Stimulated activated naive CD4-positive, alpha-beta T cell (primary cell): ENCODE results near the gene NPAS2.

ENCODE experiments used
- DNase-seq, 6 experiments: peaks; one replicate each; lab custom pipeline; 2025; lab: John Stamatoyannopoulos, UW

Gene NPAS2, protein sequence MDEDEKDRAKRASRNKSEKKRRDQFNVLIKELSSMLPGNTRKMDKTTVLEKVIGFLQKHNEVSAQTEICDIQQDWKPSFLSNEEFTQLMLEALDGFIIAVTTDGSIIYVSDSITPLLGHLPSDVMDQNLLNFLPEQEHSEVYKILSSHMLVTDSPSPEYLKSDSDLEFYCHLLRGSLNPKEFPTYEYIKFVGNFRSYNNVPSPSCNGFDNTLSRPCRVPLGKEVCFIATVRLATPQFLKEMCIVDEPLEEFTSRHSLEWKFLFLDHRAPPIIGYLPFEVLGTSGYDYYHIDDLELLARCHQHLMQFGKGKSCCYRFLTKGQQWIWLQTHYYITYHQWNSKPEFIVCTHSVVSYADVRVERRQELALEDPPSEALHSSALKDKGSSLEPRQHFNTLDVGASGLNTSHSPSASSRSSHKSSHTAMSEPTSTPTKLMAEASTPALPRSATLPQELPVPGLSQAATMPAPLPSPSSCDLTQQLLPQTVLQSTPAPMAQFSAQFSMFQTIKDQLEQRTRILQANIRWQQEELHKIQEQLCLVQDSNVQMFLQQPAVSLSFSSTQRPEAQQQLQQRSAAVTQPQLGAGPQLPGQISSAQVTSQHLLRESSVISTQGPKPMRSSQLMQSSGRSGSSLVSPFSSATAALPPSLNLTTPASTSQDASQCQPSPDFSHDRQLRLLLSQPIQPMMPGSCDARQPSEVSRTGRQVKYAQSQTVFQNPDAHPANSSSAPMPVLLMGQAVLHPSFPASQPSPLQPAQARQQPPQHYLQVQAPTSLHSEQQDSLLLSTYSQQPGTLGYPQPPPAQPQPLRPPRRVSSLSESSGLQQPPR

DNA sequence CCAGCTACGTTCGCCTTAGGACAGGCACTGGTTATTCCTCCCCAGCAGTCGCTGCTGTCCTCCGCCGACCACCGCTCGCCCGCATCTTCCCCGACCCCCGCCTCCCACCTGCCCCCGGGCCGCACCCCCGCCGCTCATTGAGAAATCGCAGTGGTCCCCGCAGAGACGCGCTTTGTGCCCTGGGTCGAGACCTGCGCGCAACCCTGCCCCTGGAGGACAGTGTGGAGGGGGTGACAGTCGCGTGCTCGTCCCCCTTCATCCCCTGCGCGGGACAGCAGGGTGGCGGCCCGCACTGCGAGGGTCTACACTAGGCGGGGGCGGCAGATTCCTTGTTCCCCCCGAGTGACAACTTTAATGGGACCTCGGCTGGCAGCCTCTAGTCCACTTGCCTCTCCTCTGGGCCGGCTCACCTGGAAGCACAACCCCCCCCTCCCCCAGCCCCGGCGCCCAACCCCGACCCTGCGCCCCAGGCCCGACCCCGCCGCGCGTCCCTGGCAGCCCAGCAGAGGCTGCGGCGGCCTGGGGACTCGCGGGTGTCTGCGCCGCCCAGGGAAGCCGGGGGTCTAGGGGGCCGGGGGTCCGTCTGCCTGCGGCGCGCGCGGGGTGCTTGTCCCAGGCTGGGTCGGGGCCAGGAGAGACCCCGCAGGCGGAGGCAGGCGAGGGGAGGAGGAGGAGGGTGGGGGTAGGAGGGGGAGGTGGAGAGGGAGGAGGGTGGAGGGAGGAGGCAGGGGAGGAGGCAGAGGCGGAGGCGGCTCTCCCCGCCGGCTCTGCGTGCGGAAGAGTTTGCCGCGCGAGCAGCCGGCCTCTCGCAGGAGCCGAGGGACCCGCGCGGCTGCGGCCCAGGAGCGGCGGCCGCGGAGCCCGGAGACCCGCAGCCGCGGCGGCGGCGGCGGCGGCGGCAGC lies at the start of gene NPAS2:
TSS of gene NPAS2 (plus strand) at position 770 of the 903 bp plus-strand sequence. CDS start 84,616 bp downstream, outside the sequence.
- peak in 4 of 6 experiments; percentile 7 to 43 (median 24) for DNase-seq

DNA sequence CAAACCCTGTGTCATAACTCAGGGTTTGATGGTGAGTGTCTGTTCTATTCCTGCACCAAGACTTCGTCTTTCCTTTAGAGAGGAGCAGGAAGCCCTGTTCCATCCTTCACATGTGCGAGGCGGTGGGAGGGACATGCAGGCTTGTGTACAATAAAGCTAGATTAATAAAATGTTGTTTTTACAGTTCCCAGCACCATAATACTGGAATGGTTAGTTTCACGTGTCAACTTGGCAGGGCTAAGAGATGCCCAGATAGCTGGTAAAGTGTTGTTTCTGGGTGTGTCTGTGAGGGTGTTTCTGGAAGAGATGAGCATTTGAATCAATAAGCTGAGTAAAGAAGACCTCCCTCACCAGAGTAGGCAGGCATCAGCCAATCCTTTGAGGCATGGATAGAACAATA lies 48.8 kb upstream of the NPAS2 start:
- DNase-seq, result no peak

DNA sequence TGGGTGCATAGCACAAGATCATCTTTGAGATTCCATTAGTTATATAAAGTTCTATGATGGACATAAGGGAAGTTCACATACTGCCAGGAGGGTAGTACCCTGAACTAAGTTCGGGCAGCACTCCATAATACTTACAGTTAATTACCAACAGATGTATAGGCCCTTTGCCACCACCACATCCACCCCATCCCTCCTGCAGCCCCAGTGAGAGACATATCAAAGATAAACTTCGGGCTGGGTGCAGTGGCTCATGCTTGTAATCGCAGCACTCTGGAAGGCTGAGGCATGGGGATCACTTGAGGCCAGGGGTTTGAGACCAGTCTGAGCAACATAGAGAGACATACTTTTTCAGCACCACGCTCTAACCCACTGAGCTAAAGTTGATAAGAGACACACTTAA lies 46.4 kb upstream of the NPAS2 start:
- DNase-seq, result no peak

DNA sequence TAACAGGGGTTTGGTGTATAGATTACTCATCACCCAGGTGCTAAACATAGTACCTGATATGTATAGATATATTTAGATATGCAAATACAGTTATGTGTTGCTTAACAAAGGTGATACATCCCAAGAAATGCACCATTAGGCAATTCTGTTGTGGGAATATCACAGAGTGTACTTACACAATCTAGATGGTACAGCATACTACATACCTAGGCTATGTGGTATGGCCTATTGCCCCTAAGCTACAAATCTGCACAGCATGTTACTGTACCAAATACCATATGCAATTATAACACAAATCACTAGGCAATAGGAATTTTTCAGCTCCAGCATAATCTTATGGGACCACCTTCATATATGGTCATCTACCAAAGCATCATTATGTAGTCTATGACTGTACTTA lies 43.5 kb upstream of the NPAS2 start:
- no peak for DNase-seq

DNA sequence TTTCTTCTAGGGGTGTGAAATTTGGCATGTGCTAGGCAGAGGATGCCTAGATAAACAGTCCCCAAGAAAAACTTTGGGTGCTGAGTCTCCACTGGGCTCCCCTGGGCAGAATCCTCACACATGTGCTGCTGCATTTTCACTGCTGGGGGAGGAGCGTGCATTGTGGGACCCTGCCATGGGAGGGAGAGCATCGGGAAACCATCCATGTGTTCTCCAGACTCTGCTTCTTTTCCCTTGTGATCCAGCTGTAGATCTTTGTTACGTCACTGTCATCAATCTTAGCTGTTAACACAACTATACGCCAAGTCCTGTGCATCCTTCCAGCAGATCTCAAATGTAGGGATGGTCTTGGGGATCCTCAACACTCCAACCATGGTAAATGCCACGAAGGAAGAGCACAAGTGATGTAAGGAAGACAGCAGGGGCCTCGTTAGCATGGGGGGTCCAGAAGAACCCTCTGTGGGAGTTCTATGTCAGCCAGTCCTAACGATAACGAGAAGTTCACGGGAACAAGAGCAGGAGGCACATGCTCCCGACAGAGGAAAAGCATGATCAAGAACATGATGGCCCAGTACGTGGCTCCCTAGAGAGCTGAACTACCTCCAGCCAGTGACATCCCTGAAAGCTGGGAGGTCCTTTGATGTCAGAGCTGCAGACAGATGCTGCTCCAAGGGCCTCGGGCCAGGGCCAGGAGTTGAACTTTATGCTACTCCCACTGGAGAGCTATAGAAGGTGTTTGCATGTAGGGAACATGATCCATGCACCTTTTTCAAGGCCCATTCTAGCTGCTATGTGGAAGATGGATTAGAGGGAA lies 41.1 kb upstream of the NPAS2 start:
- DNase-seq, result no peak

DNA sequence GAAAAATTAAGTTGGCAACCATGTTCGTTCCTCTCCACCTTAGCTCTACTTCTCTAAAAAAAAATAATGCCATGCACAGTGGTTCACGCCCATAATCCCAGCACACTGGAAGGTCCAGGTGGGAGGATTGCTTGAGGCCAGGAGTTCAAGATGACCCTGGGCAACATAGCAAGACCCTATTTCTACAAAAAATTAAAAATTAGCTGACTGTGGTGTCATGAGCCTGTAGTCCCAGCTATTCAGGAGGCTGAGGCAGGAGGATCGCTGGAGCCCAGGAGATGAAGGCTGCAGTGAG lies 40.1 kb upstream of the NPAS2 start:
- no peak for DNase-seq

DNA sequence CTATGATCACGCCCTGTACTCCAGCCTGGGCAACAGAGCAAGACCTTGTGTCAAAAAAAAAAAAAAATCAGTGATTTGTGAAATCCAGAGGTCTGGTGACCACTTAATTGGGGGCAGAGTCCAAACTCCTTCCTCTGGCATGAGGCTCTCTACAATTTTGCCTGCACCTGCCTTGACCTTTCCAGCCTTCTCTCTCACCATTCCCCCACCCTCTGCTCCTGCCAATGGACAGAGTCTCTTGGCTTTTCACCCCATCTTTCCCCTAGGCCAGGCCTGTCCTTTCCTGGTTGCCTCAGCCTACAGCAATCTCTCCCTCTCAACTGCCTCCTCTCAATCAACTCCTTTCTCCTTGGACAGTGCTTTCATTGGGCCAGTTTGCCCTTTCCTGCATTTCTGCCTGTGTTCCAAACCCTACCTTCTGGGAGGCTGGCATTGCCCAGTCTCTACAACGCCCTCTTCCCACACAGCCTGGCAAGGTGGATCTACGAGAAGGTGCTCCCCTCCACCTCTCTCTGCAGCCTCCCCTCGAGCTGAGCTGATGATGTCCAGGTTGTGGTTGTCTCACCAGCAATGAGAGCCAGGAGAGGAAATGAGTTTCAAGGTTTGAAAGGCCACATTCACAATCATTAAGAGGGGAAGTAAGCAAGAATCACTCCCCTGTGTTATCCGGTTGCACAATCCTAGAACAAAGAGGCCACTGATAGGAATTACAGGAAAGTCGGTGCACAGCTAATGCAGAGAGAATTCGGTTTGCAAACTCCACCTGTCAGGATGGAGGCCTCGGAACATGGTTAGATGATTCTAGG lies 39.5 kb upstream of the NPAS2 start:
- DNase-seq, result no peak

DNA sequence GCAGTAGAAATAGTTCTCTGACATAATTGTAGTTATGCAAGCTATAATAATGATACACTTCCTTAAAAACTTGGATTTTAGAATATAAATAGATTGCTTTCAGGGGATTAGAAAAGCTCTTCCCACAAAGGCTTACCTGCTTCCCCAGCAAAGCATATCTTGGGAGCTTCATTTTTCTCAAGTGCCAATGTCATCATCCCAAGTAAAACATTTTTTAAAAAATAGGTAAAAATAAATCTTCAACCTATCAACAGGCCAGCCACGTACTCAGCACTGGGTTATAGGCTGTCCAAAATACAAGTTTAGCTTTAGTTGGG lies 39.0 kb upstream of the NPAS2 start:
- DNase-seq, result no peak

DNA sequence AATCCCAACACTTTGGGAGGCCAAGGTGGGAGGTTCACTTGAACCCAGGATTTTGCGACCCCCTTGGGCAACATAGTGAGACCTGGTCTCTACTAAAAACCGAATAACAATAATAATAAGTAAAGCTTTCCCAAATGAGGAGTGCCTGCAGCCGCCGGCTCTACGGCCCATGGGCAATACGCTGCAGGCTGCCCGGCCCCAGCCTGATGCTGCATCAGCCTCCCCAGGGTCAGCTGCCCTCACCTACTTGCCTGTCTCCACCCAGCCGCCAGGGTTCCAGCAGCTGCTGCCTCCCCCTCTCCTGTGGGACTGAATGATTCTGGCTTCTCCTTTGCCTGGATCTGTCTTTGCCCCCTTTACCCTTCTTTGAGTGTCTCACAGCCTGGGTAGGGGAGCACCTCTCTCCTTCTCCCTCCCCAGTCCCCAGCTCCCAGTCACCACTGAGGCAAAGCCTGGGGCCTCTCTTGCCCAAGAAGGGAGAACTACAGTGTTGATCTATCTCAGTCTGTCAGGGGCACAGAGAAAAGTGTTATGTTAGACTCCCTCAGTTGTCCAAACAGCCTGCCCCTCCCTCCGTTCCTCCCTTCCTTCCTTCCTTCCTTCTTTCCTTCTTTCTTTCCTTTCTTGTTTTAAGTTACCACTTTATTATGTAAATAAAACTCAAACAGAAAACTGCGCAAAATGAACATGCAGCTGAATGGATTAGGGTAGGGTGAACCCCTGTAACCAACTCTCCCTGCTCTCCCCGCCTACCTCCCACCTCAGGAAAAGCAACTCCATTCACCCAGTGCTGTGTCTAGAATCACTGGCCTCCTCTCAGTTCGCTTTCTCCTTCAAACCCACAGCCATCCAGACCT lies 38.2 kb upstream of the NPAS2 start:
- DNase-seq, result no peak

DNA sequence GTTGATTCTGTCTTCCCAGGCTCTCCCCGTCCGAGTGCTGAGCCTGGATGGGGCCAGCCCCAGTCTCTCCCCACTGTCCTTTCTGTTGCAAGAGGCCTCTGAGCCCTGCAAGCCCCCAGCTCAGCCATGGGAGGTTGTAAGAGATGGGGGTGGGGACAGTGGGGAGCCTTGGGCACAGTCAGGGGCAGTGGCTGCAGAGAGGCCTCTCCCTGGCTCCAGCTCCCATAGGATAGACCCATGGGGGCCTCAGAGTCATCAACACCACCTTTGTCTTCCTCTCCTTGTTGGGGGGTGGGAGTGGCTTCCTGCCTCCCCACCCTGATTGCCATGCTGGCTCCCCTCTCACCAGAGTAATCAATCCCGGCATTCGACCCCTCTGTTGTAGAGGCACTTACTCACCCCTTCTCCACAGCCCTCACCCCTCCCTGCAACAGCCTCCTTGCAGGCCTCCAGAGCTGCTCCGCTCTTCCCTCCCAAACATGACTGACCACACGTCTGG lies 37.5 kb upstream of the NPAS2 start:
- DNase-seq, result no peak

DNA sequence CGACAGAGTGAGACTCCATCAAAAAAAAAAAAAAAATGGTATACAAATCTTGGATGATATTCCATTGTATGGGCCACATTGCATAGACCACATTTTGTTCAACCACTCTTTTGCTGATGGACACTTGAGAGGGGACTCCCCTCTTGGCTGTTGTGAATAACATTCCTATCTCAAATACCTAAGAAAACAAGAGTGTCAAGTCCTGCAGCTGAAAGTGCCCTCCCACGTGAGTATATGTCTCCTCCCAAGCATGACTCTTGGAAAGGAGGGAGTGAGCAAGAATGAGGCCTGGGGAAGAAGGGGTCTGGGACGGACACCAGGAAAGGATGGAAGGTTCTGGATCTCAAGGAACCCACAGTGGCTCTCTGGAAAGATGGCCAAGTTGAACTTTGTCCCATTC lies 36.0 kb upstream of the NPAS2 start:
- no peak for DNase-seq

DNA sequence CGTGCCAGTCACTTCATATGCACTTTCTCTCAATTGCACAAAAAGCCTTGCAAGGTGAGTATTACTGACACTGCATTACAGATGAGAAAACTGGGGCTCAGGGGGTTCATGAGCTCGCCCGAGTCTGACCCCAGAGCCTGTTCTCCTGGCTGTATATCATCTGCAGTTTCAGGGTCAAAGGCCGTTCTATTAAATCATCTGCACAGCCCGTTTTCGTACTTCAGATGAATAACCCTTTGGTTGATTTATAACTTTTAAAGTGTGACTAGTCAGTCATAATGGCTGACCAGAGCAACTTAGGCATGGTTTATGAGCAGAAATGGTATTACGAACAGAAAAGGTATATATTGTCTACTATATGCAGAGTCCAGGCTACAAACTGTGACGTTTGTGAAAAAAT lies 35.3 kb upstream of the NPAS2 start:
- DNase-seq, result no peak

DNA sequence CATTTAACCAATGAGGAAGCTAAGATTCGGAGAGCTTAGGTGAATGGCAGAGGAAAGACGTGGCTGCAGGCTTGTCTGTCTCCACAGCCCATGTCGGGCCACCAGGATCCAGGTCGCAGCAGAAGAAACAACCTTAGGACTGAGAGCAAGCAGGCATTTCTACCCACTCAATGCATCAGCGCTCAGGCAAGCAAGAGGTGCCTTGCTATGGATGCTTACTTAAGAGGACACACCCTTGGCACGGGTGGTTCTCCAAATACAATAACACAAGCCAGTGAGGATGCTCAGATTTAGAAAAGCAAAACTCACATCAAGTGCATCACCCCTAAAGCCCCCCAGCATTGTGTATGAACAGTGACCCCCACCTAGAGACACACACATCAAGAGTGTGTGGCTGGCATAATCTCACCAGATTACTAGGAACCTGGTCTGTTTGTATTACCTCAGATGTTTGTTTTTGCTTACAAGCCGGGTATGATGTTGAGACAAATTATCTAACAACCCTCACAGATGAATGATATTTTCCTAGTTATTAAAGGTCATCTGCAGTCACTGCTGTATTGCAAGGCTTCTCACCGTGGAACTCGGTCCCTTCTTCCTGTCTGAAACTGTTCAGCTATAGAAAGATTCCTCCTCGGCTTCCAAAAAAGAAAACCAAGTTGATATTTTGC lies 34.2 kb upstream of the NPAS2 start:
- no peak for DNase-seq

DNA sequence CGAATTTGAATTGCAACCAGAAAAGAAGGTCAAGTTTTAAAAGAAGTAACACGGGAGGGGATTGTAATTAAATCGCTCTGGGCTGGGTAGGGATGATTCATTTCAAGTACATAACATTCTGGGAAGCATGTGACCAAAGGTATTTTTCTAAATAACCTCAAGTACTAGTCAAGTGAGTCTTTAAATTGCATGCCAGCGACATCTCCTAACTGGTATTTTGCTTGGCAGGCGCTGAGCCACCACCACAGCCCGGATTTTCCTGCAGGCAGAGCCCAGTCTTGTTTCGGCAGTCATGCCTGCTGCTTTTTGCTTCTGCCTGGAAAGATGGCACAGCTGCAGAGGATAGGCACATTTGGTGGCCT lies 33.7 kb upstream of the NPAS2 start:
- no peak for DNase-seq

DNA sequence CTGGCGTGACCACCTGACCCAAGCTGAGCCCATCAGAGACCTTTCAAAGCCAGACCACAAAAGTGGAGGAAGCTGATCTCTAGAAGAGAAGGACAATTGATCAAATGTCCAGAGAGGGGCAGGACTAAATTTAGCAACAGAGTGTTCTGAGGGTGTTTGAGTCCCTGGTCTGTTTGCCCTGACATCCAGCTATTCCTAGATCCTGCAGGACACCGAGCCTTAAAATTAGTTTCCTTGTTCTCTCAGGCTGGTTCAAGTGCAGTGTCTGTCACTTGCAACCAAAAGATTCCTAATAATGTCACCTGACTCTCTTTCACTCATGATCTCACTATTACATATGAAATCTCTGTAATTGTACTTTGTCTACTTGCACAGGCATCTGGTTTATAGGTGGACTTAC lies 33.0 kb upstream of the NPAS2 start:
- no peak for DNase-seq

DNA sequence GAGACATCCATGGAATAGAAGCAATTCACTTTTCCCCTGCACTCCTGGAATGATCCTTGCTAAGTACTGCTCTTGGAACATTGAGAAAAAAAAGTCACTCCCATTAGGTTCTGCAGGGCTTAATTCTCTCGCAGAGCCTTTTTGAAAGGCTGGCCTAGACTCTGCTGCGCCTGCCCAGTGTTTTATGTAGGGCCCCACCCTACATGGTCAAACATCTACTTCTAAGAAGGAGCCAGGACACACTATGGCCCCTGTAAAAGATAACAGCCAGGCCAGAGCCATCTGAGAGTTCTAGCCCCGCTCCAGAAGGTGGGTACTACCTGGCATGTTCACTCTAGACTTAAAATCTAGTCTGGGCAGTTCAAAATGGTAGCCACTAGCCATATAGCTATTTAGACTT lies 30.6 kb upstream of the NPAS2 start:
- DNase-seq, result no peak

DNA sequence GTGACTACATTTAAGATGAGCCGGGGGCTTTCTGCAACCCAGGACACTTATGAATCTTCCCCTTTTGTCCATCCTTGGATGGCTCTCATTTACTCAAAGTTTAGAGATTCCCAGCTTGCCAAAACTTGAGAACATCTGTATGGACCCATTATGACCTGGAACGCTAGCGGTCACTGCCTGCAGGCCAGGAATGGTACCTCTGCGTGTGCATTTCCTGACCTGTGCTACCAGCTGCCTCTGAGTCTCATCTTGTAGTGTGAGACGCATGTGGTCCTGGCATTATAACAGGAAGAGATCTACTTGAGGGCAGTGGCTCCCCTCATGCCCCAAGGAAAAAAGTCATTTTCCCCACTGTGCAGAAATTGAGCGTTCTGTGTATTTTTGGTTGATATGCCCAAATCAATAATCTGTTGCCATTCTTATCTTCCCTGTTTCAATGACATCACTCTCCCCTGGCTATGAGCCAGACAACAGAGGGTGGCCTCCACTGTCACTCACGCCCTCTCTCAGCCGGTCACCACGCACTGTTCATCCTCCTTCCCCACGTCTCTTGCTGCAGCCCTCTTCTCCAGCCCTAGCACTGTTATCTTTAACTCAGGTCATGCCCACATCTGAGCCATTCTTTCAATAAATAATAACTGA lies 28.5 kb upstream of the NPAS2 start:
- DNase-seq, result no peak

DNA sequence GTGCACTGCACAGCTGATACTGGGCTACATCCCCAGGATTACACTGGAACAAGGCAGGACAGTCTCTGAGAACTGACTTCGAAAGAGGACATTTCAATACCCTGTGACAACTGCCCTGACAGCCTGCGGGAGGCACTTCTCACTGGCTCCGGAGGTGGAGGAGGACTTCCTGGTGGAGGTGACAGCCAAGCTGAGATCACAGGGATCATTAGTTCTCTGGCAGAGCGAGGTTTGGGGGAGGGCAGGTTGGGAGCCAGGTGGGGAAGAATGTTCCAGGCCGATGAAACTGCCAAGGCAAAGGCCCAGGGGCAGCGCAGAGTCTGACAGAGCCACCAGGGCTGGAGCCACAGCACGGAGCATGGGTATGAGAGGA lies 28.0 kb upstream of the NPAS2 start:
- no peak for DNase-seq

DNA sequence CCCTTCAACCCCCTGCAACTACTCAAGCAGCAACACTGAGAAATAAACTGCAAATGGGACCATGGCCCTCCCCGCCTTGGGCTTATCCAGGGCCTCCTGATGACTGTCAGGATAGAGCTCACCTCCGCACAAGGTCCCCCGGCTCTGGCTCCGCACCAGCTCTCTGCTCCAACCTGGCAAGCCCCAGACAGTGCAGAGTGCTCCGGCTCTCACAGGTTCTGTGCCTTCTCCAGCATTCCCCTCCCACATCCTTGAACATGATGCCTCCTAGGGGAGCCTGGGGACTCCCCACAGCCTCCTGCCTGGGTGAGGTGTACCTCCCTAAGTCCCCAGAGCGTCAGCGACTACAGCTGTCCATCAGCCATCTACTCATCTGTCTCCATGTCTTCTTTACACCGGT lies 26.7 kb upstream of the NPAS2 start:
- DNase-seq, result no peak
